ENCODE data around the gene FAM47C. TPM values are rescaled to one million over a fixed set of nuclear protein-coding genes. Genes with fewer than 3 reads are reported as not detected.
"Not testable (repeated sequence)": the region's sequence is repeated elsewhere in the genome, so short reads cannot be mapped to it uniquely, and the experiment has no call there.

Gene FAM47C
- total RNA-seq (not detected), polyA plus RNA-seq (not detected)
- long read RNA-seq, donor 1 = 0 reads
- long read RNA-seq, donor 2 = 0 reads
- long read RNA-seq, donor 3 = 0 reads
- long read RNA-seq, donor 4 = 0 reads

DNA sequence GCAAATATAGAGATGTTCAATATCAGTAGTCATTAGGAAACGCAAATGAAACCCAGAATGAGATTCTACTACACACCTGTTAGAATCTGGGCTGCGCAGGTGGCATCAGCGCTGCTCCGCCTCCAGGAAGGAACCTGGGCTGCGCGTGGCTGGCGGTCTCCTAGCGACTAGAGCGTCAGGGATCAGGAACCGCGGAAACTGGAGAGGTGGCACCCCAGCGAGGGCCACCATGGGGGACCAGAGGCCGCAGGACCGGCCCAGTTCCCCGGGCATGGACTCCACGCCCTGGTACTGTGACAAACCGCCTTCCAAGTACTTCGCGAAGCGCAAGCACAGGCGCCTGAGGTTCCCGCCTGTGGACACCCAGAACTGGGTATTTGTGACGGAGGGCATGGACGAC is at the start of gene FAM47C:
Gene FAM47C, plus strand, starts transcription at position 185 of the 400 bp plus-strand sequence. Its CDS starts 45 bp downstream, at position 230.
- H3K4me3 ChIP-seq (ENCODE audit: low read length); DNase-seq; H3K4me1 ChIP-seq (ENCODE audit: control insufficient read depth, insufficient read depth, low read length); intact Hi-C loops (cut with DNase I); ATAC-seq; H3K9me3 ChIP-seq (ENCODE audit: control insufficient read depth, low read length); H3K27me3 ChIP-seq (ENCODE audit: control insufficient read depth, insufficient read depth); H3K27ac ChIP-seq (ENCODE audit: low read length): not testable (repeated sequence)
- 77% methylated on average over 24 of the region's 24 CpGs for WGBS

DNA sequence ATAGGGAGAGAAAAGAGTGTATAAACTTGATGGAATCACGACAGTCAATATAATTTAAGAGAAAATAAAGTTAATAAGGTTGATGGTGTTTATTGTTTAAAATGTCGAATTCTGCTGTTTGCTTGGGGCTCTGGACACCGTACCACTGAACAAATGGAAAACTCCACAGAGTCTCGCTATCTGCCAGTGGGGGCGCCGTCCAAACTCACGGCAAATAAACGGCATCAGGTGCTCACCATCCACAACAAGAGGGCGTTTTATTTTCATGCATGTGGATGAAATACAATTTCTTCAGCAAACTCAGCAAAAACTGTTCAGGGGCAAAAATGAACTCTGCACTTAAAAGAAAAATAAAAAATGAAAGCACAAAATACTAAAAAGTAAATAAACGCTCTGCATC is 46.6 kb upstream of the FAM47C start:
- ATAC-seq (no peak), DNase-seq (no peak)
- Histone ChIP-seq H3K27ac (ENCODE audit: low read length) (no peak overlapping the region), H3K4me1 (ENCODE audit: control insufficient read depth, insufficient read depth, low read length) (no peaks in the 10 kb centered on the region), H3K27me3 (ENCODE audit: control insufficient read depth, insufficient read depth) (no peaks in the 10 kb centered on the region), H3K4me3 (ENCODE audit: low read length) (no peak overlapping the region), H3K9me3 (ENCODE audit: control insufficient read depth, low read length) (no peaks in the 10 kb centered on the region)
- 56% methylated on average over 10 of the region's 10 CpGs for WGBS
- intact Hi-C loops (cut with DNase I) = no loop called here

DNA sequence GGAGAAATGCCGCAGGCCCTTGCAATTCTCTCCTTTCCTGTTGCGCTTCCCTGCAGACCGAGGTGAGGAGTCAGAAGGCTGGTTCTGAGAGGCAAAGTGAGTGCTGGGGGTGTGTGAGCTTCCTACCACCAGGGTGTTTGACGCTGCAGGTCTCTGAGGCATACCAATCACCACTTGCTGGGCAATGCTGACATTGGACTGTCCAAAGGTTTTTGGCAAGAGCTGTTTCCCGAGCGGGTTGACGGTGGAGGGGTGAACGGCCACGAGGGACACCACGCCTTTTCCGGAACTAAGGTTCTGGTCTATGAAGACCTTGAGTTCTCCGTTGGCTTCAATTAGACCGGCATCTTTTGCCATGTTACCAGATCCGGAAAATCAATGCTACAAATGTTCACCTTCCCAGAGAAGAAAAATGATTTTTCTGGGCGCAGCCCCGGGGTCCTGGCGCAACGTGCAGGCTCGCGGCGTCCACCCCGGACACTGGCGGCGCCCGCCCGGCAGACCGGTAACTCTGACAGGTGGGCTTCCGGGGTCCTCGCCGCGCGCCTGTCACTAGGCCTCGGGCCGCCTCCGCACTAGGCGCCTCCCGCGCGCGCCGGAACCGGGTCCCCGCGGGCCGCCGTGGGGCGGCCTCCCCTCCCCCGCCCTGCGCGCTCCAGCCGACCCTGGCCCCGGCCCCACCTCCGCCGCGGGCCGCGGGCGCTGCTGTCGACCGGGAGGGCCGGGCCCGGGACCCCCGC is 44.9 kb upstream of the FAM47C start:
- ATAC-seq (no peak), DNase-seq (no peak)
- 8% methylated on average over 51 of the region's 63 CpGs for WGBS
- Histone ChIP-seq H3K4me3 (ENCODE audit: low read length) (peak overlapping the region; percentile 35), H3K4me1 (ENCODE audit: control insufficient read depth, insufficient read depth, low read length) (no peaks in the 10 kb centered on the region), H3K9me3 (ENCODE audit: control insufficient read depth, low read length) (no peaks in the 10 kb centered on the region), H3K27me3 (ENCODE audit: control insufficient read depth, insufficient read depth) (no peaks in the 10 kb centered on the region), H3K27ac (ENCODE audit: low read length) (no peak overlapping the region)
- intact Hi-C loops (cut with DNase I) = no loop called here

DNA sequence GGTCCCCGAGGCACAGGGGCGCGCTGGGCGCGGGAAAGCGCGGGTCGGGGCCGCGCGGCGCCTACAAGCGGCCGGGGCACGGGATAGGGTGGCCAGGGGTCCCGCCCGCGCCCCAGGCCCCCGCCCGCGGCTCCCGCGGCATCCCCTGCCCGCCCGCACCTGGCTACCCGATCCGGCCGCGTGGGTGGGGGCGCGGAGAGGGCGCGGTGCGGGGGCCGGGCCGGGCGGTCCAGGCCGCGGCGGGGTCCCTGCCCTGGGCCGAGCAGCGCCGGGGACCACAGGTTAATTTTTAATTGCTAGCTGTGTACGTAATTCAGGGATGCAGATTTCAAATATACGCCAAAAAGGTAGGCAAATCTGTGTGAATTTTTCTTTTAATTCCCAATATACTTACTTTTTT is 44.3 kb upstream of the FAM47C start:
- intact Hi-C loops (cut with DNase I) = no loop called here
- DNase-seq (no peak), ATAC-seq (no peak)
- Histone ChIP-seq H3K27me3 (ENCODE audit: control insufficient read depth, insufficient read depth) (no peaks in the 10 kb centered on the region), H3K4me1 (ENCODE audit: control insufficient read depth, insufficient read depth, low read length) (no peaks in the 10 kb centered on the region), H3K9me3 (ENCODE audit: control insufficient read depth, low read length) (no peaks in the 10 kb centered on the region), H3K27ac (ENCODE audit: low read length) (no peak overlapping the region), H3K4me3 (ENCODE audit: low read length) (peak overlapping the region; percentile 35)
- WGBS = 3% methylated on average over 45 of the region's 45 CpGs

DNA sequence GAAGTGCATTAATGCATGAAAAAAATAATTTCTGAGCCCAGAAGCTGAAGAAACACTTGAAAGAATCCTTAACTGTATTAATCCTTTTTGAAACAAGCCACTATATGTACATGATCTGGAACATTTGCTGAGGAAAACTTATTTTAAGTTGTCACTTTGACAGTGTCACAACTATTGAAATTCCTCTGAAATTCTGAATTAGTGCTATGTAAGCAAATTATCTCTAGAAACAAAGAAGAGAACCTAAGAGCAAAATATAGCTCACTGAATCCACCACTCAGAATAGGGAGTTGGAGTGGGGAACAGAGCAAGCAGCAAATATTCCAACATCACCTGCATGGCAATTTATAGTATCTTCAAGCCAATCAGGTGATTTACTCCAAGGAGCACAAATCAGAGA is 34.6 kb upstream of the FAM47C start:
- H3K9me3 ChIP-seq (ENCODE audit: control insufficient read depth, low read length) = no peaks in the 10 kb centered on the region
- DNase-seq (no peak), ATAC-seq (no peak)
- H3K4me1 ChIP-seq (ENCODE audit: control insufficient read depth, insufficient read depth, low read length) = no peaks in the 10 kb centered on the region
- intact Hi-C loops (cut with DNase I) = no loop called here
- no peak overlapping the region for H3K27ac ChIP-seq (ENCODE audit: low read length)
- no peaks in the 10 kb centered on the region for H3K27me3 ChIP-seq (ENCODE audit: control insufficient read depth, insufficient read depth)
- H3K4me3 ChIP-seq (ENCODE audit: low read length) = no peak overlapping the region

DNA sequence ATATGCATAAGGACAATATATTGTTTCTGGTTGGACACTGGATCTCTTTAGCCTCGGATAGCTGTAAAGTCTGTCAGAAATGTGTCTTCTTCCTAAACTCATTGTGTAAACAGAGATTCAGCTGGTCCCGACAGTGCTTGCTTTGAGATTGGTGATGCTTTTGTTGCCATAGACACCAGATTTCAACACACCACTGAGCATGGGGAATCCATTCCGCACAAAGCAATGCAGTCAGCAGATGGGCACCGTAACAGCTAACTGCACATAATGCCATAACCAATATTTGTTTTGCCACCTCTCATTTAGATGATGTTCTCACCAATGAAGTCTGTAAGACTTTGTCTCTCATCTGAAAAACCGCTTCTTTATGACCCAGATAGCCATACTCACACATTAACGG is 33.3 kb upstream of the FAM47C start:
- Histone ChIP-seq H3K27me3 (ENCODE audit: control insufficient read depth, insufficient read depth) (no peaks in the 10 kb centered on the region), H3K4me1 (ENCODE audit: control insufficient read depth, insufficient read depth, low read length) (no peaks in the 10 kb centered on the region), H3K27ac (ENCODE audit: low read length) (no peak overlapping the region), H3K4me3 (ENCODE audit: low read length) (no peak overlapping the region), H3K9me3 (ENCODE audit: control insufficient read depth, low read length) (no peaks in the 10 kb centered on the region)
- 76% methylated on average over 6 of the region's 6 CpGs for WGBS
- no peak for DNase-seq
- no peak for ATAC-seq
- intact Hi-C loops (cut with DNase I) = no loop called here

DNA sequence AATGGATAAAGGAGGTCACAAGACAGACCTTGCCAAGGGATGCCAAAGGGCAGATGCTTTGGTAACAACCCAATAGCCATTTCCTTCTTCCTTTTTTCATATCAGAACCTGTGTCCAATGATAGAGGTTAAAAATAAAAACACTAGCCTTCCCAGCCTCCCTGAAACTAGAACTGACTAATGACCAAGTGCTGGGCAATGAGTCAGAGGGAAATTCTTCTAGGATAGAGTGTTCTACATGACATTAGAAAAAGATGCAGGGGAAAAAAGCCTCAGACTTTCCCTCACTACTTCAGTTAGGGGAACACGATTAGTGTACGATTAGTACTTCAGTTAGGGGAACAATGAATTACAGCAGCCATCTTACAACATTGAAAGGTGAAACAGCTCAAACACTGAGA is 29.3 kb upstream of the FAM47C start:
- Histone ChIP-seq H3K27ac (ENCODE audit: low read length) (no peak overlapping the region), H3K9me3 (ENCODE audit: control insufficient read depth, low read length) (no peaks in the 10 kb centered on the region), H3K4me1 (ENCODE audit: control insufficient read depth, insufficient read depth, low read length) (no peaks in the 10 kb centered on the region), H3K27me3 (ENCODE audit: control insufficient read depth, insufficient read depth) (no peaks in the 10 kb centered on the region), H3K4me3 (ENCODE audit: low read length) (no peak overlapping the region)
- intact Hi-C loops (cut with DNase I) = no loop called here
- WGBS = 67% methylated on average over 2 of the region's 2 CpGs
- no peak for DNase-seq
- ATAC-seq = no peak

DNA sequence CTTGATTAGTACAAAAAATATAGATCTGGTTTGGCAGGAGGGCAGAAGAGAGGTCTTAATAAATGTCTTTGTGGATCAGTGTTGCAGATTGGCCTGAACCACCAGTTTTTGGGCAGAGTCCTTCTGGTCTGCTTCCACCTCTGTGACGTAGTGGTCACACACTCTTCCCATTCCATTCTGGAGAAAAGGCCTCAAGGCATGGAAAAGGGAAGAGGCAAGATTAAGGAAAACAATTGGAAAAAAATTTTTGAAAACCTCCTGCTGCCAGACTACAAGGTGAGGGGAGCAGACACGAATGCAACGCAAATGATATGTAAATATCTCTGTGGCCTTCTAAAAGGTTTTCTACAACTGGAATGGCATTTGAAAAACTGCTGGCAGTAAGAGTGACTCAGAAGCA is 24.3 kb upstream of the FAM47C start:
- Histone ChIP-seq H3K4me1 (ENCODE audit: control insufficient read depth, insufficient read depth, low read length) (no peaks in the 10 kb centered on the region), H3K9me3 (ENCODE audit: control insufficient read depth, low read length) (no peaks in the 10 kb centered on the region), H3K27ac (ENCODE audit: low read length) (no peak overlapping the region), H3K4me3 (ENCODE audit: low read length) (no peak overlapping the region), H3K27me3 (ENCODE audit: control insufficient read depth, insufficient read depth) (no peaks in the 10 kb centered on the region)
- no peak for ATAC-seq
- intact Hi-C loops (cut with DNase I) = no loop called here
- WGBS = 62% methylated on average over 3 of the region's 3 CpGs
- no peak for DNase-seq

DNA sequence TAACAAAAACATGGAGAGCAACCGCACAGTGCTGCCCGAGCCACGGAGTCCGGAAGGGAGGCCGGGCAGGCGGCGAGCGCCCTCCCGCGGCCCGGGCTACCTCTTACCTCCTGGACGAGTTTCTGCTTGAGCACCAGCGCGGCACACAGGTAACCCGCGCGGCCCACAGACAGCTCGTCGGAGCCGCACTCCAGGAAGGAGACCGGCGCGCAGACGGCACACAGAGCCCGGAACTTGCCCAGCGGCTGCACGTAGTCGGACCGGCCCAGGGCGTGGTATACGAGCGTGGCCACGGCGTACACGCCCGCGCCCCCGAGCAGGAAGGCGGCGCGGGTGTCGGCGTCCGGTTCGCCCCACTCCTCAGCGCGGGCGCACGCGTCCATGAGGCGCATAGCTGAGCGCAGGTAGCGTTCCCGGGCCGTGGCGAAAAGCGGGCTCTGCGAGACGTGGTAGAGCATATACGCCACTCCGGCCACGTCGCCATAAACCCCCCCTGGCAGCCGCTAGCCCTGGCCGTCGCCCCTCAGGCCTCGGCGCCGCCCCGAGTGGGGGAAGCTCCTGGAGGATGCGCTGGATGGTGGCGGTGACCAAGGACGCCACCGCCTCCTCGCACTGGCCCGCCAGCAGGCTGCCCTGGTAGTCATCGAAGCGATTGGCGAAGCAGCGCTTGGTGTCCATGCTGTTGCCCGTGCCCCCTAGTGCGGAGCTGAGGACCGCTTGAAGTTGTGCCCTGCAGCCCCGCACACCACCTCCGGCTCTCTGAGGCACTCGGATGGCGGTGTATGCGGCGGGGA is 22.6 kb upstream of the FAM47C start:
- H3K27ac ChIP-seq (ENCODE audit: low read length); H3K9me3 ChIP-seq (ENCODE audit: control insufficient read depth, low read length); H3K4me1 ChIP-seq (ENCODE audit: control insufficient read depth, insufficient read depth, low read length); intact Hi-C loops (cut with DNase I); H3K27me3 ChIP-seq (ENCODE audit: control insufficient read depth, insufficient read depth): not testable (repeated sequence)
- H3K4me3 ChIP-seq (ENCODE audit: low read length) = peak overlapping the region; percentile 15
- DNase-seq = peak in 1 of 3 donors; percentile 31
- peak; percentile 14 to 47 for ATAC-seq
- WGBS = 2% methylated on average over 75 of the region's 89 CpGs

DNA sequence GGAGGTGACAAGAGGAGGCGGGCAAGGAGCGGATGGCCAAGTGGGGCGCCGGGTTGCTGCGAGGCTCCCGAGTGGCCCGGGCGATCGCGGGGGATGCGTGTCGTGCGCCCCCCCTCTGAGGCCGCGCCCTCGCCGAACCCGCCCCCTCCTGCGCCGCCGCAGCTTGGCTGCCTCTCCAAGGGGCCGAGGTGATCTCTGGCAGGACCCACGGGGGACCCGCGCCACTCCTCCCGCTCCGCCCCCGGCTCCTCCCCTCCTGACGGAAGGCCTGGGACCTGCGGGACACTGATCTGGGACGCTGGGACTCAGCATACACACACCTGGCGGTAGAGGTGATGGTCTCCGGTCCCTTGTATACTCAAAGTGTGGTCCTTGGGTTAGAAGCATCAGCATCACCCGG is 21.9 kb upstream of the FAM47C start:
- DNase-seq = no peak
- no peak overlapping the region for H3K4me3 ChIP-seq (ENCODE audit: low read length)
- no peak for ATAC-seq
- WGBS = 2% methylated on average over 32 of the region's 34 CpGs
- H3K27me3 ChIP-seq (ENCODE audit: control insufficient read depth, insufficient read depth) = no peaks in the 10 kb centered on the region
- no peaks in the 10 kb centered on the region for H3K4me1 ChIP-seq (ENCODE audit: control insufficient read depth, insufficient read depth, low read length)
- intact Hi-C loops (cut with DNase I) = no loop called here
- H3K27ac ChIP-seq (ENCODE audit: low read length) = no peak overlapping the region
- H3K9me3 ChIP-seq (ENCODE audit: control insufficient read depth, low read length) = no peaks in the 10 kb centered on the region

DNA sequence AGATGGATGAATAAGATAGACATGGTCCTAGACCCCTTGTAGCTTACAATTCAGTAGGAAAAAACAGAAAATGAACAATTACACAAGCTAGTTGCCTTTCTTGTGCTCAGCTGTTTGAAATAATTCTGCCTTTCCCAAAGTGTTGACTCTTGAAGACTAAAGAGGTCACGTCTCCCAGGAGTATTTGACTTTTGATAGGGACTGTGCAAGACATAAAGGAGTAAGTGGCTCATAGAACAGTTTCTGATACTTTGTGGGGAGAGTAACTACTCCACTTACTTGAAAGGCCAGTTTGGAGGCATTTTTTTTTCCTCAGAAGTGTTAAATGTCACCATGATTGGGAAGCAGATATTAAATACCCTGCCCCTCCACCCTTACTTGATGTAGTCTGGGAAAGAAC is 21.0 kb upstream of the FAM47C start:
- H3K9me3 ChIP-seq (ENCODE audit: control insufficient read depth, low read length); H3K4me3 ChIP-seq (ENCODE audit: low read length); ATAC-seq; H3K27me3 ChIP-seq (ENCODE audit: control insufficient read depth, insufficient read depth); H3K27ac ChIP-seq (ENCODE audit: low read length); intact Hi-C loops (cut with DNase I); H3K4me1 ChIP-seq (ENCODE audit: control insufficient read depth, insufficient read depth, low read length); DNase-seq: not testable (repeated sequence)
- WGBS = no CpG with 5 or more reads among the region's 1 CpG
